Osteocyte (in vitro differentiated cells): Measurements from ENCODE around the gene FRY. TPM values are rescaled to one million over a fixed set of nuclear protein-coding genes. Genes with fewer than 3 reads are reported as not detected.

ENCODE experiments used
- DNase-seq: peaks from one replicate; pipeline ENCODE4 v3.0.0; 2021; ENCODE audit warnings: mixed read lengths; ENCODE audit not compliant: unreplicated experiment; ENCODE audit errors: extremely low spot score
- H3K27ac Mint-ChIP-seq: one replicate; pipeline ENCODE4 v1.8.0; 2021; ENCODE audit warnings: mild to moderate bottlenecking, mixed read lengths; ENCODE audit not compliant: unreplicated experiment
- H3K27me3 Mint-ChIP-seq: one replicate; pipeline ENCODE4 v1.8.0; 2021; ENCODE audit warnings: mixed read lengths; ENCODE audit not compliant: unreplicated experiment
- H3K36me3 Mint-ChIP-seq: one replicate; pipeline ENCODE4 v1.8.0; 2021; ENCODE audit warnings: mixed read lengths; ENCODE audit not compliant: unreplicated experiment
- H3K4me1 Mint-ChIP-seq: one replicate; pipeline ENCODE4 v1.8.0; 2021; ENCODE audit warnings: mixed read lengths; ENCODE audit not compliant: unreplicated experiment
- H3K4me3 Mint-ChIP-seq: one replicate; pipeline ENCODE4 v1.8.0; 2021; ENCODE audit warnings: mild to moderate bottlenecking, moderate library complexity, mixed read lengths; ENCODE audit not compliant: unreplicated experiment
- H3K9me3 Mint-ChIP-seq: one replicate; pipeline ENCODE4 v1.8.0; 2021; ENCODE audit warnings: mixed read lengths; ENCODE audit not compliant: unreplicated experiment
- total RNA-seq: library from RNA; stranded (reverse); gene quantifications from 2 replicates; pipeline ENCODE4 v1.2.1, GENCODE V29; 2021
- TF ChIP-seq, protein P1 (sequence below): fragments of 200-600 bp; sonication (generic); IDR thresholded peaks from 2 replicates; pipeline ENCODE4 v1.5.0; 2021; ENCODE audit warnings: antibody characterized with exemption, mild to moderate bottlenecking, moderate library complexity

FRY gene
- total RNA-seq, 1 donor from 2014 or later, result 2.0 TPM

DNA sequence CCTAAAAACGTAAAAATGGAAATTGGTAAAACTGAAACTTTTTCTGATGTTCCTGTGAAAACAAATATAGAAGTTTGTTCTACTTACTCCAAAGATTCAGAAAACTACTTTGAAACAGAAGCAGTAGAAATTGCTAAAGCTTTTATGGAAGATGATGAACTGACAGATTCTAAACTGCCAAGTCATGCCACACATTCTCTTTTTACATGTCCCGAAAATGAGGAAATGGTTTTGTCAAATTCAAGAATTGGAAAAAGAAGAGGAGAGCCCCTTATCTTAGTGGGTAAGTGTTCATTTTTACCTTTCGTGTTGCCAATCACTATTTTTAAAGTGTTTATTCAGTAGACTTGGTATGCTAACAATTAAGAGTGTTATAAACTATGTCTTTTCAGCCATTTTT is 309.3 kb downstream of the FRY start:
- H3K4me1 Mint-ChIP-seq, result no peaks in the 10 kb centered on the region
- no peak overlapping the region for H3K4me3 Mint-ChIP-seq
- peaks cover 7% of the 10 kb centered on the region for H3K9me3 Mint-ChIP-seq
- H3K27me3 Mint-ChIP-seq, result no peaks in the 10 kb centered on the region
- no peak for DNase-seq
- H3K27ac Mint-ChIP-seq, result no peak overlapping the region
- H3K36me3 Mint-ChIP-seq, result peaks cover 11% of the 10 kb centered on the region
- TF ChIP-seq, protein P1, sequence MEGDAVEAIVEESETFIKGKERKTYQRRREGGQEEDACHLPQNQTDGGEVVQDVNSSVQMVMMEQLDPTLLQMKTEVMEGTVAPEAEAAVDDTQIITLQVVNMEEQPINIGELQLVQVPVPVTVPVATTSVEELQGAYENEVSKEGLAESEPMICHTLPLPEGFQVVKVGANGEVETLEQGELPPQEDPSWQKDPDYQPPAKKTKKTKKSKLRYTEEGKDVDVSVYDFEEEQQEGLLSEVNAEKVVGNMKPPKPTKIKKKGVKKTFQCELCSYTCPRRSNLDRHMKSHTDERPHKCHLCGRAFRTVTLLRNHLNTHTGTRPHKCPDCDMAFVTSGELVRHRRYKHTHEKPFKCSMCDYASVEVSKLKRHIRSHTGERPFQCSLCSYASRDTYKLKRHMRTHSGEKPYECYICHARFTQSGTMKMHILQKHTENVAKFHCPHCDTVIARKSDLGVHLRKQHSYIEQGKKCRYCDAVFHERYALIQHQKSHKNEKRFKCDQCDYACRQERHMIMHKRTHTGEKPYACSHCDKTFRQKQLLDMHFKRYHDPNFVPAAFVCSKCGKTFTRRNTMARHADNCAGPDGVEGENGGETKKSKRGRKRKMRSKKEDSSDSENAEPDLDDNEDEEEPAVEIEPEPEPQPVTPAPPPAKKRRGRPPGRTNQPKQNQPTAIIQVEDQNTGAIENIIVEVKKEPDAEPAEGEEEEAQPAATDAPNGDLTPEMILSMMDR, result no peak

- no peak overlapping the region for H3K4me3 Mint-ChIP-seq
- H3K27me3 Mint-ChIP-seq, result no peaks in the 10 kb centered on the region
These were observed 316.1 kb downstream of the FRY start for GRCh38 chr13:32347651-32348050.

More at GRCh38 chr13:32347651-32348050, 316.1 kb downstream of the FRY start:
- peaks cover 10% of the 10 kb centered on the region for H3K36me3 Mint-ChIP-seq
- no peak overlapping the region for H3K27ac Mint-ChIP-seq
- TF ChIP-seq, protein P1, result no peak
- no peaks in the 10 kb centered on the region for H3K9me3 Mint-ChIP-seq
- DNase-seq, result no peak
- H3K4me1 Mint-ChIP-seq, result no peaks in the 10 kb centered on the region
